Measurements from ENCODE around the gene INCENP.

DNA sequence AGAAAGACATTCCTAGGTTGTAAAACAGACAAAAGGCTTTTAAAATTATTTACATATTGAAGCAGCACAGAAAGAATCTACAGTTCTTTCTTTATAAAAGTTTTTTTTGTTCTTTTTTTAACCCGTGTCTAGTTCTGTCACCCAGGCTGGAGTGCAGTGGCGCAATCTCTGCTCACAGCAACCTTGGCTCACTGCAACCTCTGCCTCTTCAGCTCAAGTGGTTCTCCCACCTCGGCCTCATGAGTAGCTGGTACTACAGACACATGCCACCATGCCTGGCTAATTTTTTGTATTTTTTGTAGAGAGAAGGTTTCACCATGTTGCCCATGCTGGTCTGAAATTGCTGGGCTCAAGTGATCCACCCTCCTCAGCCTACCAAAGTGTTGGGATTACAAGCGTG is 3.8 kb upstream of the INCENP start:
- TF ChIP-seq, protein P1, sequence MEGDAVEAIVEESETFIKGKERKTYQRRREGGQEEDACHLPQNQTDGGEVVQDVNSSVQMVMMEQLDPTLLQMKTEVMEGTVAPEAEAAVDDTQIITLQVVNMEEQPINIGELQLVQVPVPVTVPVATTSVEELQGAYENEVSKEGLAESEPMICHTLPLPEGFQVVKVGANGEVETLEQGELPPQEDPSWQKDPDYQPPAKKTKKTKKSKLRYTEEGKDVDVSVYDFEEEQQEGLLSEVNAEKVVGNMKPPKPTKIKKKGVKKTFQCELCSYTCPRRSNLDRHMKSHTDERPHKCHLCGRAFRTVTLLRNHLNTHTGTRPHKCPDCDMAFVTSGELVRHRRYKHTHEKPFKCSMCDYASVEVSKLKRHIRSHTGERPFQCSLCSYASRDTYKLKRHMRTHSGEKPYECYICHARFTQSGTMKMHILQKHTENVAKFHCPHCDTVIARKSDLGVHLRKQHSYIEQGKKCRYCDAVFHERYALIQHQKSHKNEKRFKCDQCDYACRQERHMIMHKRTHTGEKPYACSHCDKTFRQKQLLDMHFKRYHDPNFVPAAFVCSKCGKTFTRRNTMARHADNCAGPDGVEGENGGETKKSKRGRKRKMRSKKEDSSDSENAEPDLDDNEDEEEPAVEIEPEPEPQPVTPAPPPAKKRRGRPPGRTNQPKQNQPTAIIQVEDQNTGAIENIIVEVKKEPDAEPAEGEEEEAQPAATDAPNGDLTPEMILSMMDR (IDR thresholded peaks at IDR 0.05): no peak
- TF ChIP-seq POLR2A (IDR thresholded peaks at IDR 0.05): no peak
